Prostate gland (tissue), 2 donors: ENCODE results near the gene SND1.

Experiments used
- CTCF ChIP-seq, 4 experiments: fragments of 200-600 bp in 2 of 4; fragments of 450-650 bp in 2 of 4; sonication (generic) in 2 of 4; IDR thresholded peaks; 1 replicate in 3 of 4; 2 replicates in 1 of 4; pipeline ENCODE4 v1.5.1; 2016 to 2019; ENCODE audit warnings: antibody characterized with exemption in 4 of 4, mild to moderate bottlenecking in 2 of 4, moderate library complexity in 2 of 4
- POLR2A ChIP-seq: fragments of 450-650 bp; IDR thresholded peaks from one replicate; pipeline ENCODE4 v1.6.1; 2016; ENCODE audit warnings: antibody characterized with exemption, mild to moderate bottlenecking
- POLR2AphosphoS5 ChIP-seq: sonication (generic); formaldehyde crosslinking; IDR thresholded peaks from one replicate; pipeline ENCODE4 v1.6.1; 2017; ENCODE audit warnings: antibody characterized with exemption

- no peak for TF ChIP-seq CTCF (IDR thresholded peaks at IDR 0.05)
- peak; percentile 97 for TF ChIP-seq POLR2AphosphoS5
- peak; percentile 79 for TF ChIP-seq POLR2A
Observed at GRCh38 chr7:127651556-127652332, at the start of gene SND1.
